ENCODE results near the gene VWC2L. TPM values are rescaled to one million over a fixed set of nuclear protein-coding genes. Genes with fewer than 3 reads are reported as not detected.

The VWC2L gene
- polyA plus RNA-seq, 5 donors = 0.06 TPM; not detected in 3

DNA sequence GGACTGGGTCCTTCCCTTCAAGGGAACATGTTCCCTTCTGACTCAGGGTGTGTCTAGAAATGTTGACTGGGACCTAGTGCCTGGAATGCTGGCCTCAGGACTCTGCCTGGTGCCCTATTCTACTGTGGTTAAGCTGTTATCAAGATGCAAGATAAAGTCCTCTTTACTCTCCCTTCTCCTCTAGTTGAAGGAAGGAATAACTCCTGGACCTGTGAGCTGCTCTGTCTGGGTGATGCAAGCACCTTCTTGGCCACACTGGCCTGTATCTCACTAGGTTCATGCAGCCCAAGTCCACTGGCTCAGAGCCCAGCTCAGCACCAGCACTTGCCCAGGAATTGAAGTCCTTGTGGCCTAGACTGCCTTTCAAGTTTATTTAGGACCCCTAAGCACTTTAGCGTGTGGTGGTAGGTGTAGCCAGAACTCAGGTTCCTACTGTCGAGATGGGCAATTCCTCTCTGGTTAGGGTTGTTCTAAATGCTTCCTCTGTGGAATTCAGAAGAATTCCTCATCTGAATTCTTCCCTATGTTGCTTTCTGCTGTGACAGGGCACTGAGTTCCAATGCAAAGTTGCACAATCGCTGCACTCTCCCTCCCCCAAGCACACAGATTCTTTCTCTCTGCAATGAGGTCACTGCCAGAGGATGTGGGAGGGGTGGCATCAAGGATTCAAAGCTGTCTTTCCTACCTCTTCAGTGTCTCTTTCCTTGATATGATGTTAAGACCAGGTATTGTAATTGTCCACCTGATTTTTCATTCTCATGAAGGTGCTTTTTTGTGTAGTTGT lies 54.7 kb downstream of the VWC2L start:
- DNase-seq = no peak

DNA sequence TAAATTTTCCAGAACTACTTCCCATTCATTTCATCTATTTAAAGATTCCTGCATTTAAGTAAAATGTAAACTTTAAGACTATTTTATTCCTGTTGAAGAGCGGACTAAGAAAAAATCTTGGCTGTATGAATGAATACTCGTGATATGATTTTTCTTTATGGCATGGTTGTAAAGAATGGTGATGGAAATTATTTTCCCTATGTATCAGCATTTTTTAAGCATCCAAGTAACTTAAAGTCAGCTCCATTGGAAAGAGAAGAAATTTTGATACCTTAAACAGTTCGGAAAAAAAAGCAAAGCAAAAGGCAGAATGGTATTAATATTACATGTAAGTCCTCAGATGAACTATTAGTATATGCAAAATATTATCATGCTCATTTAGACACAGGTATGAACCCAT lies 58.9 kb downstream of the VWC2L start:
- DNase-seq = no peak

DNA sequence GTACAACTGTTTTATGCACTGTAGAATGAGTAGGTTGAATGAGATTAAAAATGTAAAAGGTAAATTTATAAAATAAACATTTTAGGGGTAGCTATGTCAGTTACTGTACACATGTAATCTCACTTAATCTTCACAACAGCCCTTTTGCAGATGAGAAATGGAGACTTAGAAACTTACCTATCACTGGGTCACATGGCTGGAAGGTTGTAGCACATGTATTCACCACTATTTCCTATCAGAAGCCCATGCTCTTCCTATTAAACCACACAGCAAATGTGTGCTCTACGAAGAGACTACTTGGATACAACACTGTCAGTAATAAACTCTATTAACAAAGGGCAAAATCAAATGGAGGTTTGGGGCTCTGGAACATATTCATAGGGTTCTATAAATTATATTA lies 60.5 kb downstream of the VWC2L start:
- no peak for DNase-seq

- no peak for DNase-seq
These were observed 61.1 kb downstream of the VWC2L start for GRCh38 chr2:214471990-214472389.

- no peak for DNase-seq
These were observed 66.5 kb downstream of the VWC2L start for GRCh38 chr2:214477305-214477704.

DNA sequence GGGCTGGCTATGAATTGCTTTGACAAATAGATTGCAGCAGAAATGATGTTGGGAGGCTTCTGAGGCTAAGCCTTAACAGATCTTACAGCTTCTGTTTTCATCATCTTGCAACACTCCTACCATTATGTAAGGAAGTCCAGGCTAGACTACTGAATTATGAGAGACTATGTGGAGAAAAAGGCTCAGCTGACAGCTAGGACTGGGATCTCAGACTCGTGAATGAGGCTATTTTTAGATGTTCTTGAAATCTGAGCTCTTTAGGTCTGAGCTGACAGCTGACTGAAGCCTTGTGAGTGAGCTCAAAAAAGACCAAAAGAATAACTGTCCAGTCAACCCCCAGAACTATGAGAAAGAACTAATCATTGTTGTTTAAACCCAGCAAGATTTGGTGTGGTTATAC lies 70.3 kb downstream of the VWC2L start:
- DNase-seq = no peak

DNA sequence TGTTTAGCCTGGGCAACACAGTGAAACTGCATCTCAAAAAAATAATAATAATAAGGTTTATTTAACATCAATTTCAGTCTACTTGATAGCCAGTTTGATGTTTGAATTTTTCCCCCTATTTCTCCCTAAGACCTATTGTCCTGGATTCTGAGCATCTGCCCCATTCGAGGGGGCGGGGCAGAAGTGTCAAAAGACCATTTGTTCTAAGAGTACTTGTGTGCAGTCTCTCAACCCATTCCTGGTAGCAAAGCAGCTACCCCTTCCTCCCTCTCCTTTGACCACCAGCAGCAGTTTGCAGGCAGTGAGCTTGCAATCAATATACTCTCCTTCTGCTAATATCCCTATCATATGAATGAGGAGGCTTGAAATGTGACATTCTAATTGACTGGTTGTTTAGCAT lies 71.9 kb downstream of the VWC2L start:
- DNase-seq = no peak

DNA sequence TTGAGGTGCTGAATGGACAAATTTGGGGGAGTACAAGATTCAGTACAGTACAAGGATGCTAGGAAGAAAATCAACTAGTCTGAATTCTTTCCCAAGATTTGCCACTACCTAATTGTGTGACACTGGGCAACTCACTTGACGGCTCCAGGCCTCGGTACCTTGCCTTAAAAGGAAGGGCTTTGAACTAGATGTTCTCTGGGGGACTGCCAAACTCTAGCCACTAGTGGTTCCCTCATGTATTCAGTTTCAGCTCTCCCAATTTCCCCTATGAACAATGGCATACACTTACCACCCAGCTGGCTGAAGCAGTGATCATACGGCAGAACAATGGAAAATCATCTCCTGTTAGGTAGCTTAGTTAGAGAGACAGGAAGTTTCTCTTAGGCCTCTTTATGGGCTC lies 73.4 kb downstream of the VWC2L start:
- DNase-seq = no peak

DNA sequence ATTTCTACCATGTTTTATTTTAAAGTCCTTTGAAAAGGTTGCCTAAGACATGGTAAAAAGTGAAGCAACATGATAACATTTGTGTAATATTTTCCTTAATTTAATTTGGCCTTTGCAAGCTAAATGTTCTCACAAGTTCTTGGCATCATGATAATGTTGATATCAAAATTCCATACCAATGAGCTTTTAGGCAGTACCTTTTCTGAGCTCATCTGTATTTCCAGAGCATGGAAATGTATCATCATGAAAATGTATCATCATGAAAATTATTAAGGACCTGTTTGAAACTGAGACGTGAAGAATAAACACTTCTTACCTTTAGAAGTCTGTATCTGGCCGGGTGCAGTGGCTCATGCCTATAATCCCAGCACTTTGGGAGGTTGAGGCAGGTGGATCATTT lies 73.8 kb downstream of the VWC2L start:
- no peak for DNase-seq

GRCh38 chr2:214489181-214489580 lies 78.3 kb downstream of the VWC2L start:
- DNase-seq = no peak

GRCh38 chr2:214489702-214490101 lies 78.8 kb downstream of the VWC2L start:
- DNase-seq = no peak

DNA sequence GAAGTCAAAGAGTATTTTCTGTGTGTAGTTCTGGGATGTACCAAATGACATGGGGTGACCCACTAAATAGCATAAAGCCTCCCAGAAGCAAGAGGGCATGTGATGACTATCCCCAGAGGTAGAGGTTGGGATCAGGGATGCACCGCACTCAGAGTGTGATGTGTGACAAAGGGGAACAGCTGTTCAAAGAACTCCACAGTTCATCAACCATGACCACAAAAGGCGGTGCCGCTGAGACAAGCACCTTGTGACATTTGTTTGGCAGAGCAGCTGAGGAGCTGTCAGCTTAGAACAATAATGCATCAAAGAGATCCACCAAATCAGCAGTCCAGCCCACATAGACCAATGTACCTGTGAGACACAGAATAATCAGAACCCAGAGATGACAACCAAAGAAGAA lies 81.3 kb downstream of the VWC2L start:
- DNase-seq = no peak

DNA sequence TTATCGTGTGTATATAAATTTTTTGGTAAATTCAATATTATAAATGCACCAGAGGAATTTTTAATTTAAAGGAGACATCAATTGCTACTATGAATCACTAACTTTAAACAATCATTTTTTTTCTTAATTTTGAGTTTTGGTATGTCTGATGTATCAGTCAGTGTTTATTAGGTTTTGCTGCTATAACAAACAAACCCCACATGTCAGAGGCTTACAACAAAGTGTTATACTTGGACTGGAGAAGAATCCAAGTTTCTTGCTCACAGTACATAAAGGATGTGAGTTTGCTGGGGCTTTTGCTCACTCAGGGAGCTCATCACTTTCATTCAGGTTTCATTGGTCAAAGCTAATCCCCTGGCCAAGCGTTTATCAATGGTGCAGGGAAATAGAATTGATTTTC lies 81.8 kb downstream of the VWC2L start:
- DNase-seq = no peak

DNA sequence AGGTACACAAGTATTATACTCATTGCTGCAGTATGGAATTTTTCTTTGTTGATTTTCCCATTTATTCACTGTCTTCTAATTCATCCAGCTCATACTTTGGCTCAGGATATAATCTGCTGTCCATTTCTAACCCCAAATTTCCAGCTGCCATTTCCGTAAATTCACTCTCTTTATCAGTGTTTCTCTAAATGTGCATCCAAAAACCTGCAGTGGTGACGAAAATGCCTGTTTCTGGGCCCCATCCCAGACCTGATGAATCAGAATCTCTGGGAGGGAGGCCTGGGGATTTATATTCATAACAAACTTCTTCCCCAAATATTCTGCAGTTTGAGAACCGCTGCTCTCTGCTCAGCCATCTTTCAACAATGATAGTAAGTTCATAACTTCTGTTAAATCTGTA lies 86.6 kb downstream of the VWC2L start:
- DNase-seq = no peak

DNA sequence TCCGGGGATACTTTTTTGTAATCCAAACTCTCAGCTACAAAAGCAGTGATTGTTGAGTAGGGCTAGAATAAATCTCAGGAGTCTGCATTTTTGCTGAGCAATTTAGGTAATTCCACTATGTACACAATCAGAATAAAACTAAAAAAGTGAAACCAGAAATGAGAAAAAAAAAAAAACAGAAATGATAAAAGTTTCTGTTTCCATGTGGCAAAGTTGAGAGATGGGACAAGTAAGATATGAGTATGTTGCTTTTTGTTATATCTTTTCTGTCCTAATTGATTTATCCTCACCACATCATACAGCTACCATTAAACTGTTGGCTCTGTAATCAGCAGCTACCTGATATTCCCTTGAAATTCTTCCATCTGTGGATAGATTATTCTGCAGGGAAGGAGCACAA lies 92.7 kb downstream of the VWC2L start:
- DNase-seq = no peak

- no peak for DNase-seq
These were observed 93.9 kb downstream of the VWC2L start for GRCh38 chr2:214504599-214505376.

GRCh38 chr2:214507032-214507431 lies 96.2 kb downstream of the VWC2L start:
- DNase-seq = no peak

GRCh38 chr2:214514704-214515103 lies 103.8 kb downstream of the VWC2L start:
- no peak for DNase-seq

- no peak for DNase-seq
These were observed 104.3 kb downstream of the VWC2L start for GRCh38 chr2:214515111-214515510.

GRCh38 chr2:214519258-214519818 lies 108.5 kb downstream of the VWC2L start:
- DNase-seq = no peak

GRCh38 chr2:214529021-214529420 lies 118.2 kb downstream of the VWC2L start:
- DNase-seq = no peak

DNA sequence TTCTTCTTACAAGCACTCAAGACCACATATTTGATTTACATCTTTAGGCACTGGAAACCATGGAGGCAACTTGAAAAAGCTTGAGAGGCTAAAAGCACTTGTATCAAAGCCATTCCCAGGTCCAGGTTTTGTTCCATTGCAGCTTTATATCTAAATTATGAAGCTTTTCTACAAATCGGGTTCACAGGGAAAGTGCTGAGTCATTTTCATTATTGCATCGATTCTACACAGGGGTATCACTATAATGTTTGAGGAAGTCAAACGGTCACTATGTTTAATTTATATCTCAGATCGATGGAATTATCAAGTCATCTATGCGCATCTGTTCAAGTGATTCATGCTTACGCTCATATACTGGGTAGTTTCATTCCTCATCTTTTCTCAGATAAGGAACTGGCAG lies 118.7 kb downstream of the VWC2L start:
- no peak for DNase-seq

- DNase-seq = no peak
These were observed 122.7 kb downstream of the VWC2L start for GRCh38 chr2:214533541-214533940.

Data from right lung (tissue), 5 donors.